Muscle of leg (tissue), 11 donors: ENCODE measurements around the gene OSBPL10. TPM values are rescaled to one million over a fixed set of nuclear protein-coding genes. Genes with fewer than 3 reads are reported as not detected.

Source experiments
- DNase-seq: peaks from one replicate; pipeline ENCODE4 v3.0.0; 2013
- H3K27ac ChIP-seq: one replicate; pipeline ENCODE4 v1.5.1; 2013; ENCODE audit warnings: mild to moderate bottlenecking, low read length, control low read depth
- H3K27me3 ChIP-seq: one replicate; pipeline ENCODE4 v1.6.1; 2013; ENCODE audit warnings: low read length; ENCODE audit not compliant: control insufficient read depth, insufficient read depth
- H3K36me3 ChIP-seq: one replicate; pipeline ENCODE4 v1.6.1; 2013; ENCODE audit warnings: low read length; ENCODE audit not compliant: control insufficient read depth, insufficient read depth
- H3K4me1 ChIP-seq: one replicate; pipeline ENCODE4 v1.6.1; 2013; ENCODE audit warnings: low read length; ENCODE audit not compliant: control insufficient read depth, insufficient read depth
- H3K4me3 ChIP-seq: one replicate; pipeline ENCODE4 v1.5.1; 2013; ENCODE audit warnings: low read length, control low read depth
- H3K9me3 ChIP-seq: replicated peaks from 2 replicates; pipeline ENCODE4 v1.6.1; 2013; ENCODE audit warnings: low read depth, low read length; ENCODE audit not compliant: control insufficient read depth
- WGBS: methylation state at CpG from one replicate; pipeline ENCODE4 v1.1.5; 2013; ENCODE audit warnings: missing lambda C conversion rate; ENCODE audit not compliant: insufficient coverage; 5-methylcytosine and 5-hydroxymethylcytosine counted together
- polyA plus RNA-seq, 8 donors: library from polyadenylated mRNA; unstranded; fragments of 120-200 nt; gene quantifications; one replicate each; pipeline versions ENCODE4 v1.2.1 to v1.2.3, GENCODE V29; 2013; ENCODE audit warnings: inconsistent platforms in 1 of 8, low replicate concordance in 1 of 8; ENCODE audit not compliant: insufficient read length in 8 of 8, insufficient read depth in 1 of 8
- total RNA-seq: library from RNA; stranded (reverse); fragments of 120-200 nt; gene quantifications from one replicate; pipeline ENCODE4 v1.2.4, GENCODE V29; 2013

Gene OSBPL10
- total and polyA plus RNA-seq, 9 donors = 7.6 to 19.3 (median 13.7) TPM

DNA sequence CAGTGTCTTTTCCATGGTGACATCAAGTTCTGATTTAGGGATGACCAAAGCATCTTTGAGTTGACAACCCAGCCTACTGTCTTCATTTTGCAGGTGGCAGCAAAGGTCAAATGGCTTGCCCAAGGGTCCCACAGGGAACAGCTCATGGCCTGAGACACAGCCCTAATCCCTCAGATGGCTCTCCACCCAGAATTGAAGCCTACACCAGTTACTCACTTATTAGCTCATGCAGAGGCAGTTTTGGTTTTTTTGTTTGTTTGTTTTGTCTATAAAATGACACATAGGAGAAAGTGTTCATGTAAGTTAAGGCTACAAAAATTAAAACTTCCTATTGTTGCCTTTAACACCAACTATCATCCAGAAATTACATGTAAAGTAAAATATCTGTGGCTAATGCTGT lies 167.9 kb downstream of the OSBPL10 start:
- Histone ChIP-seq H3K36me3 (no peaks in the 10 kb centered on the region), H3K27ac (no peak overlapping the region), H3K9me3 (peaks cover 4% of the 10 kb centered on the region), H3K27me3 (no peaks in the 10 kb centered on the region), H3K4me3 (no peak overlapping the region), H3K4me1 (no peaks in the 10 kb centered on the region)
- DNase-seq = no peak

DNA sequence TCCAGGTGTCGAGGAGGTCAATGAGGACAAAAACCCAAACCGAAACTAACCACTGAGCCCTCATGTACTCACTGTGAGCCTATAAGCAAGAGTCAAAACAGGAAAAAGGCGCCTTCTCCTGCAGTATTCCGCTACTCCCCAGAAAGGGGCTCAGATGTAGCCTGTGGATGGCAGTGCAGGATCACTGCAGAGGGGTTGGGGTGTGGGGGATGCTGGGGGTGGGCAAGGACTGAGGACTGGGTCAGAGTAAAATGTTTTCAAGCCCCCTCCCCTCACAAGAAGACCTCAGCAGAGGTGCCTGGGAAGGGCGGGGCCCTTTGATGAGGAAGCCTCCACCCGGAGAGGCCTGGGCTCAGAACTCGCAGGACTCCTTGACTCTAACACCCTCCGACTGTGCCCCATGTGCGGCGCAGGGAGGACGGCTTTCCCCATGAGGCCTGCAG lies 170.1 kb downstream of the OSBPL10 start:
- WGBS = 94% methylated on average over 7 of the region's 11 CpGs
- no peaks in the 10 kb centered on the region for H3K36me3 ChIP-seq
- no peak overlapping the region for H3K27ac ChIP-seq
- no peak for DNase-seq
- H3K27me3 ChIP-seq = no peaks in the 10 kb centered on the region
- no peak overlapping the region for H3K4me3 ChIP-seq
- peaks cover 4% of the 10 kb centered on the region for H3K9me3 ChIP-seq
- H3K4me1 ChIP-seq = no peaks in the 10 kb centered on the region

DNA sequence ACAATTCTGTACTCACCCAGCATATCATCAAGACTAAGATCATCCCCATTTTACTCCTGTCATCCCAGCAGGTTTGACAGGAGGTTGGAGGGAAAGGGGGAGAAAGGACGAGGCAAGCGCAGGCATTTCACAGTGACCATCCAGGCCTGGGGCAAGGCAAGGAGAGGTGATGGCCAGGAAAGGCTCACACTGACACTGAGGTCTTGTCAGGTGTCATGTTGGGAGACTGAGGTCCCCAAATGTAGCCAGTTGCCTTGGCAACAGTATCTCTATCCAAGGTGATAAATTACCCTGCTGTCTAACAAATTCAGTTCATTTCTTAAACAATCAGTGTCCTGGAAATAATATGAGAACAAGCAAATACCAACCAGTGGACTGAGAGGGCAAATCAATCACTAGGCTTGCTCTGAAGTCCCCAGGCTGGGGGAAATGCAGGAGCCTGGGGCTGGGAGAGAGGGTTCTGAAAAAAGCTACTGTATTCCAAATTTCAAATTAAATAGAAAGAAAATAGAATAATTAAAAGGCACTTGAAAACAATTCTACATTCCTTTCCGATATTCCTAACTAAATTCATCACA lies 172.8 kb downstream of the OSBPL10 start:
- Histone ChIP-seq H3K27me3 (no peaks in the 10 kb centered on the region), H3K4me3 (no peak overlapping the region), H3K36me3 (no peaks in the 10 kb centered on the region), H3K27ac (no peak overlapping the region), H3K9me3 (peaks cover 4% of the 10 kb centered on the region), H3K4me1 (no peaks in the 10 kb centered on the region)
- DNase-seq = no peak
- 80% methylated on average over 1 of the region's 3 CpGs for WGBS

DNA sequence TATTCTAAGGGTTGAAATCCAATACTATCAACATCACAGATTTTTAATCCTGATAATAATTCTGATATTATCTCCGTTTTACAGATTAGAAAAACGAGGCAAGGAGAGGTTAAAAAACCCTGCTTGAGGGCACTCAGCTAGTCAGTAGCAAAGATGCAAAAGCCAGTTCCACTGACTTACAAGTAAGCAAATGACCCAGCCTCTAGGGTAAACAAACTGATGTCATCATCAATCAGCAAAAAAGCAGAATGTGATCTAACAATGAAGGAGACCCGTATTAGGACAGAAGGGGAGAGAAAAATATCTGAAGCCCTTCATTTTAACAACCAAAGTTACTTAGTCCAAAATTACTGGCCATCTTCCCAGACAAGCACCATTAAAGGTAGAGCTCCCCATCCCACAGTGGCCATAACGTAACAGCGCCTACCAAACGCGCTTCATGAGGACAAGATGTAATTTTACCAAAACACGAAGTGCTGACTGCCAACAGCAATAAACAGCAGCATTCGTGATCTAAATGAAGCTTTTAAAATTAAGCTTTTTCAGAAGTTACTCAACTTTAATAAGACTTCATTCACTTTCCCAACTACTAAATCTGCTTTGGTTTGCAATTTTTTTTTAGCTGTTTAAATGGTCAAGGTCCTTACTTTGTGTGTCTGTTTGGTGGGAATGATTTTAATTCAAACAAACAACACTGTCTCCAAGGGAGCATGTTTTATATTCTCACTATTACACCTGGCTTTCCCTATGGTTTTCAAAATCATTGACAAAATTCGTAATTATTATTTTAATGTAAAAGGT lies 176.6 kb downstream of the OSBPL10 start:
- no peak for DNase-seq
- Histone ChIP-seq H3K36me3 (no peaks in the 10 kb centered on the region), H3K9me3 (no peaks in the 10 kb centered on the region), H3K4me3 (no peak overlapping the region), H3K27ac (no peak overlapping the region), H3K27me3 (no peaks in the 10 kb centered on the region), H3K4me1 (no peaks in the 10 kb centered on the region)
- WGBS = 53% methylated on average over 5 of the region's 10 CpGs

DNA sequence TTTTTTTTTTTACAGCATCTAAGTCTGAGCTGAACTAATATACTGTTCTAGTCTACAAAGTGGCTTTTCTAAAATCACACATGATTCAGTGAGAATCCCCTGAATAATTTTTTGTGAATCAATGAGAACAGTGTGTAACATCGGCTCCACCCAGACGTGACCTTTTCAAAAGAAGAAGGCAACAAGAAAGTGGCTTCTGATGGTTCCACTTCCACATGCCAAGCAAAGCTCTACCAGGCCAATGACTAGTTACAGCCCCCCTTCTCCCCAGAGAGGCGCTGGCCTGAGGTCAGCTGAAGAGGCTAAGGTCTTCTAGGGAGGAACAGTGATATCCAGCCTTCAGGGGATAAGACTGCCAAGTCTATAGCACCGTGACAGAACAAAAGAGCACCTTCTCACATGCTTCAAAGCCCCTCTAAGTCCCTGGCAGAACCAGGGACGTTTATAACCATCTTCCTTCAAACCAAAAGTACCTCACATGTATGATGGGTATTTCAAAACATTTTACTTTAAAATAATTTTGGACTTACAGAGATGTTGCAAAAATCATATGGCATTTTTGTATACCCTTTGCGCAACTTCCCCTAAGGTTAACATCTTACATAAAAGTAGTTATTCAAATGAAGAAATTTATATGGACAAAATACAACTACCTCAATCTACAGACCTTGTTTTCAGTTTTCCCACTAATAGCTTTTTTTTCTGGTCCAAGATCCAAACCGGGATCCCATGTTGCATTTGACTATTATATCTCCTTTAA lies 177.9 kb downstream of the OSBPL10 start:
- Histone ChIP-seq H3K27ac (no peak overlapping the region), H3K4me3 (no peak overlapping the region), H3K36me3 (no peaks in the 10 kb centered on the region), H3K4me1 (no peaks in the 10 kb centered on the region), H3K27me3 (no peaks in the 10 kb centered on the region), H3K9me3 (no peaks in the 10 kb centered on the region)
- WGBS = 100% methylated on average over 2 of the region's 7 CpGs
- DNase-seq = no peak

DNA sequence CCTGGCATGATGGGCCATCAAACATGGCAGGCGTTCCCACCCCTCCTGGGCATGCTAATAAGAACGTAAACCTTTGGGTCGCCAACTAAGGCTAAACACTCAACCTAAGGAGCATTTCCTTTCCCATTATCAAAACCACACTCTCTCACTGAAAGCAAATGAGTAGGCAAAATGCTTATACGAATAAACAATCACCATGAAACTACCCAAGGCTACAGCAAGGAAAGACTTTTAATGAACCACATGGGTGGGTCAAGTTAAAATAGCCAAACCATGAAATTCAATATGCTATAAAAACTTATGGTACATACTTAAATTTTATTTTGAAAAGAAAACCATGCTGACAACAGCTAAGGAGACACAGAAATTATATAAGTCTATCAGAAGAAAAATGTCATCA lies 180.6 kb downstream of the OSBPL10 start:
- Histone ChIP-seq H3K27me3 (no peaks in the 10 kb centered on the region), H3K4me1 (no peaks in the 10 kb centered on the region), H3K27ac (no peak overlapping the region), H3K4me3 (no peak overlapping the region), H3K9me3 (no peaks in the 10 kb centered on the region), H3K36me3 (no peaks in the 10 kb centered on the region)
- no peak for DNase-seq
- WGBS = 86% methylated on average over 1 of the region's 4 CpGs

DNA sequence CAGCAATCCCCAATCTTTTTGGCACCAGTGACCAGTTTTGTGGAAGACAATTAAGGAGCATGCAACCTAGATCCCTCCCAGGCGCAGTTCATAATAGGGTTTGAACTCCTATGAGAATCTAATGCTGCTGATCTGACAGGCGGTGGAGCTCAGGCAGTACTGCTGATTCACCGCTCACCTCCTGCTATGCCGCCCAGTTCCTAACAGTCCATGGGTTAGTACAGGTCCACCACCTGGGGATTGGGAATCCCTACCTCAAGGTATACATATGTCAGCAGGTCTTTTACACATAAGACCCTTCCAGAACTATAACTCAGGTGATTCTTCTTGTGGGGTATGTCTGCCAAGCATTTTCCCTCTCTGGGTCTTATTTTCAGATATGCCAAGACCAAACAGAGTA lies 182.2 kb downstream of the OSBPL10 start:
- Histone ChIP-seq H3K4me3 (no peak overlapping the region), H3K9me3 (no peaks in the 10 kb centered on the region), H3K27me3 (no peaks in the 10 kb centered on the region), H3K27ac (no peak overlapping the region), H3K4me1 (no peaks in the 10 kb centered on the region), H3K36me3 (no peaks in the 10 kb centered on the region)
- DNase-seq = no peak
- WGBS = 78% methylated on average over 2 of the region's 4 CpGs

DNA sequence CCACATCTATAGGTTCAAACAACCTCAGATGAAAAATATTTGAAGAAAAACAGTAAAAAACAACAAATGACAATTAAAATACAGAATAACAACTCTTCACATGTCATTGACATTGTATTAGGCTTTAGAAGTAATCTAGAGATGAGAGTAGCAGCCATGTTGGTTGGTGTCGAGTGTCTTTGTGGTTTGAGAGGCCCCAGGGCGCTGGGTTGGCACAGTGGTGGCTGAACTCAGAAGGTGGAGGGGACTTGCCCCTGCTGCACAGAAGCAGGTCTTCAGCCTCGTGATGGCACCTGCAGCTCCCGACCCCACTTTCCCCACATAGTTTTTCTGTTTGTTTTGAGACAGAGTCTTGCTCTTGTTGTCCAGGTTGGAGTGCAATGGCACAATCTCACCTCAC lies 187.2 kb downstream of the OSBPL10 start:
- no peak overlapping the region for H3K4me3 ChIP-seq
- H3K36me3 ChIP-seq = no peaks in the 10 kb centered on the region
- H3K9me3 ChIP-seq = no peaks in the 10 kb centered on the region
- no peak for DNase-seq
- H3K4me1 ChIP-seq = peaks cover 7% of the 10 kb centered on the region
- H3K27me3 ChIP-seq = no peaks in the 10 kb centered on the region
- no peak overlapping the region for H3K27ac ChIP-seq
- 93% methylated on average over 2 of the region's 4 CpGs for WGBS

DNA sequence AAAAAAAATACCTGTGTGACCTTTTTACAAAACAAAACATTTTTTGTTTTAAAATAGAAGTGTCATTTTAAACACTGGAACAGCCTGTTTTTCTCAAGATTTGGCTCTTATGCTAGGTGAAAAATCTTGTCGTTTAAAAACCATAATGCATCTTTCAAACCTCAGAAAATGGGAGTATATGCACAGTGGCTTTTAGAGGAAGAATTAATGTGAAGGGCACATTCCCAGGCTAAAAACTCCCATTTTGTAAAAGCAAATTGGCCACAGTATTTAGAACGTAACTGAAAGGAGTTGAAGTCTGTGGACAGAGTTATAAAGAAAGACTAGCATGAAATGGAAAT lies 190.0 kb downstream of the OSBPL10 start:
- no peak overlapping the region for H3K4me3 ChIP-seq
- no peak for DNase-seq
- peaks cover 7% of the 10 kb centered on the region for H3K4me1 ChIP-seq
- no peaks in the 10 kb centered on the region for H3K36me3 ChIP-seq
- WGBS = no CpG with 5 or more reads among the region's 2 CpGs
- no peak overlapping the region for H3K27ac ChIP-seq
- no peaks in the 10 kb centered on the region for H3K9me3 ChIP-seq
- H3K27me3 ChIP-seq = no peaks in the 10 kb centered on the region
